Endothelial cell of umbilical vein (primary cell): ENCODE measurements around the gene COL1A1. TPM values are rescaled to one million over a fixed set of nuclear protein-coding genes. Genes with fewer than 3 reads are reported as not detected.

Experiments used
- BruUV-seq: library from RNA; stranded (reverse); fragments of 400-500 nt; replicated peaks from 2 replicates; lab custom pipeline; 2021; lab: Mats Ljungman, UMichigan
- CTCF ChIA-PET: fragments of 300-600, 350-600 bp; sonication (Branson Sonifier 250); formaldehyde crosslinking; loops from one replicate; lab custom pipeline; 2021; ENCODE audit warnings: antibody characterized with exemption, inconsistent platforms; lab: Charles Lee
- POLR2A ChIA-PET: fragments of 300-600, 350-600 bp; sonication (Branson Sonifier 250); formaldehyde crosslinking; loops from one replicate; lab custom pipeline; 2021; ENCODE audit warnings: antibody characterized with exemption, inconsistent platforms; lab: Charles Lee
- DNase-seq: peaks from one replicate; pipeline ENCODE4 v3.0.0-alpha.2; 2011; ENCODE audit warnings: low read depth, low spot score
- FAIRE-seq: peaks from 2 replicates; lab custom pipeline; 2011; peaks lifted over from hg19 to GRCh38; lab: Jason Lieb, UNC
- H2AFZ ChIP-seq: 2 replicates; pipeline ENCODE4 v1.6.0; 2012; ENCODE audit warnings: low read depth, low read length, control low read depth, inconsistent platforms
- H3K27ac ChIP-seq: 2 replicates; pipeline ENCODE4 v1.5.1; 2011; ENCODE audit warnings: low read depth, mild to moderate bottlenecking, control low read depth, low read length, moderate library complexity; ENCODE audit not compliant: insufficient read depth
- H3K27me3 ChIP-seq, 2 experiments: 2 replicates each; pipeline versions ENCODE4 v1.6.0 to v1.6.1; 2011; ENCODE audit warnings: low read length in 2 of 2, mixed read lengths in 1 of 2; ENCODE audit not compliant: control insufficient read depth in 2 of 2, insufficient read depth in 2 of 2
- H3K36me3 ChIP-seq, 2 experiments: 2 replicates in 1 of 2; 3 replicates in 1 of 2; pipeline ENCODE4 v1.5.1; 2011; ENCODE audit warnings: low read length in 2 of 2, mild to moderate bottlenecking in 1 of 2, moderate library complexity in 1 of 2; ENCODE audit not compliant: control insufficient read depth in 2 of 2, insufficient read depth in 2 of 2; ENCODE audit errors: extremely low read depth in 1 of 2
- H3K4me1 ChIP-seq: 3 replicates; pipeline ENCODE4 v1.5.1; 2011; ENCODE audit warnings: mild to moderate bottlenecking, low read length; ENCODE audit not compliant: control insufficient read depth, insufficient read depth; ENCODE audit errors: extremely low read depth
- H3K4me2 ChIP-seq: 2 replicates; pipeline ENCODE4 v1.6.1; 2011; ENCODE audit warnings: low read length, control low read depth, mixed read lengths; ENCODE audit not compliant: insufficient read depth
- H3K4me3 ChIP-seq, 3 experiments: fragments of 200-600 bp in 1 of 3; sonication (generic), shearing (Covaris generic) in 1 of 3; replicated peaks in 1 of 3; 2 replicates each; pipeline ENCODE4 v1.5.1; 2011 to 2016; ENCODE audit warnings: control low read depth in 3 of 3, low read length in 3 of 3, mild to moderate bottlenecking in 2 of 3, inconsistent platforms in 1 of 3, low read depth in 1 of 3, moderate library complexity in 1 of 3; ENCODE audit not compliant: insufficient read depth in 1 of 3
- H3K79me2 ChIP-seq: 2 replicates; pipeline ENCODE4 v1.6.0; 2012; ENCODE audit warnings: low read length, inconsistent platforms; ENCODE audit not compliant: control insufficient read depth, insufficient read depth
- H3K9ac ChIP-seq: replicated peaks from 2 replicates; pipeline ENCODE3; 2011; ENCODE audit warnings: low read length, control low read depth; ENCODE audit not compliant: insufficient read depth; ENCODE audit errors: extremely low read depth
- H3K9me1 ChIP-seq: replicated peaks from 3 replicates; pipeline ENCODE4 v1.6.0; 2011; ENCODE audit warnings: mild to moderate bottlenecking, low read length; ENCODE audit not compliant: control insufficient read depth, insufficient read depth; ENCODE audit errors: extremely low read depth
- H3K9me3 ChIP-seq: replicated peaks from 2 replicates; pipeline ENCODE4 v1.5.1; 2012; ENCODE audit warnings: low read length, inconsistent platforms; ENCODE audit not compliant: control insufficient read depth, insufficient read depth
- H4K20me1 ChIP-seq: replicated peaks from 2 replicates; pipeline ENCODE3; 2011; ENCODE audit warnings: mild to moderate bottlenecking, low read length; ENCODE audit not compliant: control insufficient read depth, insufficient read depth; ENCODE audit errors: extremely low read depth
- CTCF ChIP-seq, 2 donors: IDR thresholded peaks; 1 replicate in 1 of 2; 2 replicates in 1 of 2; pipeline ENCODE4 v1.5.1; 2011; ENCODE audit warnings: low read length in 2 of 2, mild to moderate bottlenecking in 2 of 2, moderate library complexity in 2 of 2, control low read depth in 1 of 2, inconsistent platforms in 1 of 2, low read depth in 1 of 2; ENCODE audit not compliant: insufficient read depth in 1 of 2; ENCODE audit errors: extremely low read depth in 1 of 2
- EZH2 ChIP-seq: IDR thresholded peaks from 2 replicates; pipeline ENCODE4 v1.6.1; 2012; ENCODE audit warnings: borderline replicate concordance, low read depth, mild to moderate bottlenecking, moderate library complexity, low read length, inconsistent platforms; ENCODE audit not compliant: severe bottlenecking
- FOS ChIP-seq: IDR thresholded peaks from 2 replicates; pipeline ENCODE4 v1.6.1; 2011; ENCODE audit warnings: mild to moderate bottlenecking, low read length, moderate library complexity, borderline replicate concordance; ENCODE audit not compliant: insufficient read depth
- GATA2 ChIP-seq: IDR thresholded peaks from 2 replicates; pipeline ENCODE4 v1.7.0; 2011; ENCODE audit warnings: low read depth, mild to moderate bottlenecking, moderate library complexity, mixed read lengths, low read length; ENCODE audit not compliant: insufficient read length, insufficient read depth
- JUN ChIP-seq: IDR thresholded peaks from 2 replicates; pipeline ENCODE4 v1.6.1; 2011; ENCODE audit warnings: borderline replicate concordance, low read depth; ENCODE audit not compliant: insufficient read length, insufficient read depth
- MYC ChIP-seq: IDR thresholded peaks from one replicate; pipeline ENCODE4 v1.6.1; 2011; ENCODE audit warnings: mild to moderate bottlenecking, low read depth, low read length
- POLR2A ChIP-seq: IDR thresholded peaks from 2 replicates; pipeline ENCODE4 v1.6.1; 2012; ENCODE audit warnings: low read depth, mild to moderate bottlenecking, control low read depth, low read length
- POLR2AphosphoS5 ChIP-seq: IDR thresholded peaks from 2 replicates; pipeline ENCODE4 v1.6.1; 2012; ENCODE audit warnings: low read depth, mild to moderate bottlenecking, control low read depth, low read length, moderate library complexity; ENCODE audit not compliant: insufficient read depth
- dilution Hi-C: fragments of 300-500 bp; cut with MboI; formaldehyde crosslinking; loops from one replicate; pipeline ENCODE4 v1.15.0; 2019; ENCODE audit warnings: low sequenced_read_pairs; ENCODE audit not compliant: extremely low pct_ligation_motif_present
- intact Hi-C: fragments of 100-400 bp; cut with micrococcal nuclease; formaldehyde crosslinking; loops from one replicate; pipeline ENCODE4 v1.10.0; 2022
- polyA plus RNA-seq, 4 experiments: library from polyadenylated mRNA; depleted of rRNA in 3 of 4; stranded (reverse) in 3 of 4; unstranded in 1 of 4; fragments of >200 nt; gene quantifications; 2 replicates each; pipeline versions ENCODE4 v1.2.1 to v1.2.3, GENCODE V29; 2011 to 2012; ENCODE audit warnings: missing spikeins in 1 of 4
- total RNA-seq: library from RNA; stranded (reverse); gene quantifications from 2 replicates; pipeline ENCODE4 v1.2.3, GENCODE V29; 2021
- TF ChIP-seq, protein P1 (sequence below): IDR thresholded peaks from 2 replicates; pipeline ENCODE4 v1.6.1; 2011; ENCODE audit not compliant: insufficient read depth, insufficient read length

The COL1A1 gene
- total and polyA plus RNA-seq, 2 donors (not counting 3 experiments of a cell fraction or from before 2014, with no cell fraction given): 0.07 TPM

DNA sequence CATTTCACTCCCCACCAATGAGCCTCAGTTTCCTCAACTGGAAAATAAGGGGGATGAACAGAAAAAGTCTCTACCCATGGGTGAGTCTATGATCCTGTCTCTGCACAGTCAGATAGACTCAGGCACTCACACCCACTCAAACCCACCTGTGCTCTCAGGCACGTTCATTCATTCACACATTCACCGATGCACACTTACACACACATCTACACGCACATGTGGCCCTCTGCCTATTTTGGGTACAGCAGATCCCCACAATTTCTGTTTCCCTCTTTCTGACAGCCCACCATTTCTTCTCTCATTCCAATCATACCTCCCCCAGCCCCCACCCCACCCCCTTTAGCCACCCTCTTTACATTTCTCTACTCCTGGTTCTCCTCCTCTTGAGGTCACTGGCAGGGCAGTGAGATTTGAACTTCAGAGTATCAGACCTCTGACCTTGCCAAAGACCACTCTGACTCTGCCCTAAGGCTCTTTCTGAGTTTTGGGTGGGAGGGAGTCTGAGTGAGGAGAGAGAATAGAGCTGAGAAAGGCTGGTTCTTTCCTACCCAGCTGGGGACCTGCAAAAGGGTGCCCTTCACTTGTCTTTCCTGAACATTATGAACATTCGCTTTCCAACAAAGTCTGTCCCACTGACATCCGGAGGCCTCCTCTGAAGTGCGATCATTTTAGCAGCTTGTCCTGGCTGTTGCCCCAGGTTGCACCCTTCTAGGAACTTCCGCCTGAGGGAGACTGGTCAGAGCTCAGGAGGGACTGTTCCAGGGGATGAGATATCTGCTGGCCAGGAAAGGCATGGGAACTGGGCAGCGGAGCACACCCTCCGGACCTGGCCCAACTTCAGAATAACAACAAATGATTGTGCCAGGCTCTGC lies 10.1 kb upstream of the COL1A1 start:
- FAIRE-seq (no peak), DNase-seq (no peak)
- Histone ChIP-seq H3K79me2 (no peaks in the 10 kb centered on the region), H3K4me3 (no peak overlapping the region), H3K27ac (no peak overlapping the region), H3K4me2 (no peak overlapping the region), H3K9ac (no peak overlapping the region), H3K9me3 (no peaks in the 10 kb centered on the region), H3K36me3 (no peaks in the 10 kb centered on the region), H3K27me3 (peaks cover 6 to 8% of the 10 kb centered on the region in 2 experiments), H2AFZ (no peak overlapping the region), H3K4me1 (peaks cover 7% of the 10 kb centered on the region), H3K9me1 (no peaks in the 10 kb centered on the region), H4K20me1 (no peaks in the 10 kb centered on the region)
- intact Hi-C loops: loop anchor here (2.0 kb wide), 1 partner anchor 55 kb away; no protein-coding TSS in a partner anchor
- POLR2A ChIA-PET: no interaction called here
- BruUV-seq: no TSS peak
- dilution Hi-C loops: no loop called here
- CTCF ChIA-PET: interaction anchor here (0.6 to 9.9 kb wide), 8 partner anchors 7 to 117 kb away, joined by 3 to 80 read pairs (median 4); partner anchors contain the start of genes COL1A1 and TMEM92
- TF ChIP-seq POLR2AphosphoS5 (no peak), MYC (no peak)

DNA sequence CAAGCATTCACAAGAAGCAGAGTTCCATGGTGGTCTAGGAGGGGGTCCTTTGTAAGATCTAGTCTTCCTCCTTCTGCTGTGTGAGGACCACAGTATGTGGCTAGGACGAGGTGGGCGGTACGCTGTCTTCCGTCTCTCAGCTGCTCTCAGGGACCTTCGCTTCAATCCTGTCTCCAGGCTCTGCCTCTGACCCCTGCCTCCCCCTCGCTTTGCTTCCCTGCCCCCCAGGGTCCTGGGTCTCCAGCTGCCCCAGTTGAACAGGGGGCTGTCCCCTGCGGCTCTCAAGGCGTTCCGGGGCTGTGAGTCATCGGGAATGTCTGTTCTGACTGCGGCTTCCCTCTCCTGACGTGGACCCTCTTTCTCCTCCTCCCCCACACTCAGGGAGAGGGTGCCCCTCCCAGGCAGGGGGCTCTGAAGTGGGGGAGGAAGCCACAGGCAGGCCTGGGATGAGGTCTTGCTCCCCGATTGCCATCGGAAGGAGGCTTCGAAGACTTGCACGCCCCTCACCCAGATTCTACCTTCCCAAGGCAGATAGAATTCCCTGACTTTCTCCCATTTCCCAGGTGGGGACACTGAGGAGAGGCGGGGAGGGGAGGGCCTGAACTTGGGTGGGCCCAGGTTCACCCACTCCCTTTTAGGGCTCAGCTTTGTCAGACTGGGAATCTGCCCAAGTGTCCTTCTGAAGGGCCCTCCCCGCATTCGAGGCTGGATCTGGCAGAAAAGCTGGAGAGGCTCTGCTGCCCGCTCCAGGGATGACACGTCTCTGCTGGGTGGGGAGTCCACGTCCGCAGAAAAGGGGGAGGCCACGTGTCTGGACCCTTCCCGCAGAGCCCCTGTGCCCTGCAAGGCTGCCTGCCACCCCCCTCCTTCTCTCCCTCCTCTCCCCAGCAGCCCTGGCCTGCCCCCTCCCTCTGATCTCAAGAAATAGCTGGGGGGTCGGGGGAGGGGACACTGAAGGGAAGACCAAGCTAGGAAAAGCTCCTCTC lies 9.1 kb upstream of the COL1A1 start:
- no peak overlapping the region for H3K27ac ChIP-seq
- peaks cover 7% of the 10 kb centered on the region for H3K4me1 ChIP-seq
- no TSS peak for BruUV-seq
- peaks cover 7 to 9% of the 10 kb centered on the region in 2 experiments for H3K27me3 ChIP-seq
- H3K4me3 ChIP-seq: no peak overlapping the region
- H3K79me2 ChIP-seq: no peaks in the 10 kb centered on the region
- no peaks in the 10 kb centered on the region for H4K20me1 ChIP-seq
- ChIA-PET POLR2A (no interaction called here), CTCF (interaction anchor here (0.7 to 9.9 kb wide), 4 partner anchors 9 to 87 kb away, joined by 3 to 80 read pairs (median 10); partner anchors contain the start of genes COL1A1 and TMEM92)
- no peaks in the 10 kb centered on the region for H3K9me3 ChIP-seq
- intact Hi-C loops (loop anchor here (2.0 kb wide), 1 partner anchor 56 kb away; no protein-coding TSS in a partner anchor), dilution Hi-C loops (no loop called here)
- no peak for TF ChIP-seq CTCF (IDR thresholded peaks at IDR 0.05; ENCODE audit: extremely low read depth in 1 of 2, insufficient read depth in 1 of 2, low read depth in 1 of 2, low read length in 2 of 2)
- no peak for TF ChIP-seq EZH2
- no peak for TF ChIP-seq POLR2AphosphoS5
- TF ChIP-seq, protein P1, sequence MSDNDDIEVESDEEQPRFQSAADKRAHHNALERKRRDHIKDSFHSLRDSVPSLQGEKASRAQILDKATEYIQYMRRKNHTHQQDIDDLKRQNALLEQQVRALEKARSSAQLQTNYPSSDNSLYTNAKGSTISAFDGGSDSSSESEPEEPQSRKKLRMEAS: no peak
- no peak for TF ChIP-seq GATA2
- no peak for TF ChIP-seq JUN
- no peak for TF ChIP-seq FOS
- no peak for TF ChIP-seq POLR2A
- TF ChIP-seq MYC: no peak
- H3K9ac ChIP-seq: no peak overlapping the region
- peak overlapping the region; percentile 19 for H2AFZ ChIP-seq
- DNase-seq (peak; percentile 38), FAIRE-seq (no peak)
- no peak overlapping the region for H3K4me2 ChIP-seq
- H3K9me1 ChIP-seq: no peaks in the 10 kb centered on the region
- no peaks in the 10 kb centered on the region for H3K36me3 ChIP-seq
